OCI-LY1 (cell line): ENCODE results near the gene ZNF710.

Experiments used
- CTCF ChIP-seq: fragments of 200-600 bp; sonication (generic), shearing (Covaris generic); IDR thresholded peaks from 2 replicates; pipeline ENCODE4 v1.5.1; 2017; ENCODE audit warnings: mild to moderate bottlenecking, antibody characterized with exemption, low read length, moderate library complexity, mixed read lengths
- EZH2 ChIP-seq: fragments of 200-600 bp; sonication (generic), shearing (Covaris generic); IDR thresholded peaks from 2 replicates; pipeline ENCODE4 v1.8.0; 2017; ENCODE audit warnings: borderline replicate concordance, mixed run types, mild to moderate bottlenecking, antibody characterized with exemption, low read length, moderate library complexity, mixed read lengths

- TF ChIP-seq CTCF (no peak), EZH2 (no peak)
Measured at GRCh38 chr15:90013503-90013937, 12.4 kb downstream of the ZNF710 start.
